ENCODE measurements around the gene KCNK10.

Gene KCNK10

GRCh38 chr14:88156127-88156526 is 166.9 kb downstream of the KCNK10 start:
- Histone ChIP-seq H3K4me2 (no peak overlapping the region), H3K4me1 (ENCODE audit: low read depth, poor library complexity, severe bottlenecking) (no peaks in the 10 kb centered on the region), H3K79me2 (ENCODE audit: insufficient read depth, low read depth) (no peaks in the 10 kb centered on the region), H3K27me3 (ENCODE audit: insufficient read depth, low read depth) (no peaks in the 10 kb centered on the region), H3K9ac (no peak overlapping the region), H3K27ac (no peak overlapping the region), H2AFZ (ENCODE audit: low read depth) (no peak overlapping the region), H3K4me3 (IDR thresholded peaks at IDR 0.05; ENCODE audit: insufficient read depth, low read depth, low read length) (no peak overlapping the region), H3K36me3 (ENCODE audit: insufficient read depth) (no peaks in the 10 kb centered on the region), H4K20me1 (ENCODE audit: insufficient read depth) (no peaks in the 10 kb centered on the region)
- no peak for TF ChIP-seq CTCF (conservative IDR thresholded peaks at IDR 0.05; ENCODE audit: low read depth, low read length)

GRCh38 chr14:88154926-88155325 is 168.1 kb downstream of the KCNK10 start:
- Histone ChIP-seq H3K9ac (no peak overlapping the region), H3K4me3 (IDR thresholded peaks at IDR 0.05; ENCODE audit: insufficient read depth, low read depth, low read length) (no peak overlapping the region), H3K27ac (no peak overlapping the region), H2AFZ (ENCODE audit: low read depth) (no peak overlapping the region), H3K4me2 (no peak overlapping the region), H3K79me2 (ENCODE audit: insufficient read depth, low read depth) (no peaks in the 10 kb centered on the region), H4K20me1 (ENCODE audit: insufficient read depth) (no peaks in the 10 kb centered on the region), H3K27me3 (ENCODE audit: insufficient read depth, low read depth) (no peaks in the 10 kb centered on the region), H3K36me3 (ENCODE audit: insufficient read depth) (no peaks in the 10 kb centered on the region), H3K4me1 (ENCODE audit: low read depth, poor library complexity, severe bottlenecking) (no peaks in the 10 kb centered on the region)
- TF ChIP-seq CTCF (conservative IDR thresholded peaks at IDR 0.05; ENCODE audit: low read depth, low read length): no peak

GRCh38 chr14:88154321-88154720 is 168.7 kb downstream of the KCNK10 start:
- H2AFZ ChIP-seq (ENCODE audit: low read depth): no peak overlapping the region
- H3K36me3 ChIP-seq (ENCODE audit: insufficient read depth): no peaks in the 10 kb centered on the region
- H3K4me2 ChIP-seq: no peak overlapping the region
- H3K27ac ChIP-seq: no peak overlapping the region
- H3K4me1 ChIP-seq (ENCODE audit: low read depth, poor library complexity, severe bottlenecking): no peaks in the 10 kb centered on the region
- no peak overlapping the region for H3K4me3 ChIP-seq (IDR thresholded peaks at IDR 0.05; ENCODE audit: insufficient read depth, low read depth, low read length)
- H3K9ac ChIP-seq: no peak overlapping the region
- no peaks in the 10 kb centered on the region for H4K20me1 ChIP-seq (ENCODE audit: insufficient read depth)
- H3K79me2 ChIP-seq (ENCODE audit: insufficient read depth, low read depth): no peaks in the 10 kb centered on the region
- H3K27me3 ChIP-seq (ENCODE audit: insufficient read depth, low read depth): no peaks in the 10 kb centered on the region
- TF ChIP-seq CTCF (conservative IDR thresholded peaks at IDR 0.05; ENCODE audit: low read depth, low read length): no peak

GRCh38 chr14:88146881-88147649 is 176.0 kb downstream of the KCNK10 start:
- Histone ChIP-seq H2AFZ (ENCODE audit: low read depth) (no peak overlapping the region), H3K4me1 (ENCODE audit: low read depth, poor library complexity, severe bottlenecking) (no peaks in the 10 kb centered on the region), H3K79me2 (ENCODE audit: insufficient read depth, low read depth) (no peaks in the 10 kb centered on the region), H3K9ac (no peak overlapping the region), H3K27me3 (ENCODE audit: insufficient read depth, low read depth) (no peaks in the 10 kb centered on the region), H3K27ac (no peak overlapping the region), H3K36me3 (ENCODE audit: insufficient read depth) (no peaks in the 10 kb centered on the region), H3K4me2 (no peak overlapping the region), H4K20me1 (ENCODE audit: insufficient read depth) (no peaks in the 10 kb centered on the region), H3K4me3 (IDR thresholded peaks at IDR 0.05; ENCODE audit: insufficient read depth, low read depth, low read length) (no peak overlapping the region)
- no peak for TF ChIP-seq CTCF (conservative IDR thresholded peaks at IDR 0.05; ENCODE audit: low read depth, low read length)
